ENCODE measurements around the gene HNRNPA1. TPM values are rescaled to one million over a fixed set of nuclear protein-coding genes. Genes with fewer than 3 reads are reported as not detected.

Gene HNRNPA1
- total RNA-seq, 1 experiment from 2014 or later = 3,193 TPM

GRCh38 chr12:54330442-54330841, 49.9 kb downstream of the HNRNPA1 start:
- Histone ChIP-seq H3K79me2 (ENCODE audit: insufficient read depth, low read length) (no peaks in the 10 kb centered on the region; the same call in 1 of the 2 replicates), H4K91ac (ENCODE audit: insufficient read length, low read depth, low read length) (no peak overlapping the region), H2AK5ac (ENCODE audit: insufficient read length, low read length) (no peak overlapping the region), H3K4ac (ENCODE audit: low read depth, low read length) (no peak overlapping the region), H2BK15ac (ENCODE audit: low read depth, low read length) (no peak overlapping the region), H3K18ac (ENCODE audit: insufficient read length, low read depth, low read length) (no peak overlapping the region), H3K23ac (ENCODE audit: insufficient read length, low read depth, low read length) (no peak overlapping the region), H2BK120ac (ENCODE audit: low read depth, low read length, poor library complexity, severe bottlenecking) (no peak overlapping the region), H2BK20ac (ENCODE audit: low read depth, low read length, poor library complexity, severe bottlenecking) (no peak overlapping the region), H3T11ph (ENCODE audit: low read length) (no peak overlapping the region), H4K20me1 (ENCODE audit: control insufficient read depth, insufficient read depth, insufficient read length) (no peaks in the 10 kb centered on the region), H3K4me1 (ENCODE audit: insufficient read depth, low read length) (no peaks in the 10 kb centered on the region), H2BK5ac (ENCODE audit: insufficient read length, low read length) (no peak overlapping the region), H2BK12ac (ENCODE audit: insufficient read length, low read depth, low read length) (no peak overlapping the region), H3K23me2 (ENCODE audit: insufficient read length, low read depth, low read length, poor library complexity, severe bottlenecking) (no peaks in the 10 kb centered on the region), H3K14ac (ENCODE audit: insufficient read depth, low read length) (no peak overlapping the region), H3K9ac (ENCODE audit: extremely low read depth, insufficient read length, low read length) (no peak overlapping the region), H4K8ac (replicated peaks; ENCODE audit: insufficient read length, low read depth, low read length) (no peak overlapping the region), H4K5ac (ENCODE audit: insufficient read length, low read depth, low read length) (no peak overlapping the region), H3K4me2 (ENCODE audit: insufficient read depth, insufficient read length, low read length) (no peak overlapping the region), H3K9me3 (ENCODE audit: control insufficient read depth, low read depth, low read length) (no peaks in the 10 kb centered on the region), H3K27ac (ENCODE audit: insufficient read length, low read depth, low read length) (no peak overlapping the region), H3K79me1 (ENCODE audit: insufficient read depth, low read depth, low read length, poor library complexity, severe bottlenecking) (no peaks in the 10 kb centered on the region), H2AFZ (ENCODE audit: low read length) (no peak overlapping the region), H3K56ac (ENCODE audit: insufficient read length, low read depth, low read length) (no peak overlapping the region), H3K27me3 (ENCODE audit: insufficient read depth, low read length) (no peaks in the 10 kb centered on the region; the same call in 1 of the 2 replicates)
- no peaks in the 10 kb centered on the region for H3K9me3 Mint-ChIP-seq
- no peaks in the 10 kb centered on the region for H3K27me3 Mint-ChIP-seq (ENCODE audit: low read depth)
- DNase-seq = no peak
- H3K4me1 Mint-ChIP-seq = peaks cover 19 to 24% of the 10 kb centered on the region in 2 experiments
- no CpG with 5 or more reads among the region's 3 CpGs for WGBS (ENCODE audit: extremely low coverage, insufficient read length, low lambda C conversion rate)
- no peak for TF ChIP-seq CTCF (conservative IDR thresholded peaks at IDR 0.05)
- no peak overlapping the region for H3K27ac Mint-ChIP-seq
- no peak overlapping the region for H3K4me3 Mint-ChIP-seq
- H3K36me3 Mint-ChIP-seq (ENCODE audit: insufficient read depth in 1 of 3, low read depth in 3 of 3) = peaks cover 0 to 2% (median 0%) of the 10 kb centered on the region in 3 experiments; a peak in 2 of 7 replicates

Measured in H9 (cell line).